Keratinocyte (primary cell): ENCODE data around the gene KAT6B. TPM values are rescaled to one million over a fixed set of nuclear protein-coding genes. Genes with fewer than 3 reads are reported as not detected.

Experiments
- DNase-seq: peaks from one replicate; pipeline ENCODE4 v3.0.0-alpha.2; 2011; ENCODE audit warnings: low read depth, missing footprints, low spot score
- FAIRE-seq: peaks from 2 replicates; lab custom pipeline; 2011; peaks lifted over from hg19 to GRCh38; lab: Jason Lieb, UNC
- H2AFZ ChIP-seq: 2 replicates; pipeline ENCODE4 v1.6.0; 2012; ENCODE audit warnings: low read length, control low read depth, inconsistent platforms; ENCODE audit not compliant: control insufficient read depth
- H3K27ac ChIP-seq: 2 replicates; pipeline ENCODE4 v1.5.1; 2011; ENCODE audit warnings: low read length; ENCODE audit not compliant: control insufficient read depth, insufficient read depth
- H3K27me3 ChIP-seq: 3 replicates; pipeline ENCODE4 v1.6.0; 2011; ENCODE audit warnings: low read length; ENCODE audit not compliant: control insufficient read depth, insufficient read depth; ENCODE audit errors: extremely low read depth
- H3K36me3 ChIP-seq, 2 experiments: 2 replicates in 1 of 2; 3 replicates in 1 of 2; pipeline ENCODE4 v1.5.1; 2011; ENCODE audit warnings: low read length in 2 of 2, mild to moderate bottlenecking in 1 of 2; ENCODE audit not compliant: control insufficient read depth in 2 of 2, insufficient read depth in 2 of 2; ENCODE audit errors: extremely low read depth in 1 of 2
- H3K4me1 ChIP-seq: 3 replicates; pipeline ENCODE4 v1.5.1; 2011; ENCODE audit warnings: low read length; ENCODE audit not compliant: control insufficient read depth, insufficient read depth; ENCODE audit errors: extremely low read depth
- H3K4me2 ChIP-seq: 3 replicates; pipeline ENCODE4 v1.6.0; 2011; ENCODE audit warnings: low read depth, low read length; ENCODE audit not compliant: control insufficient read depth, insufficient read depth; ENCODE audit errors: extremely low read depth
- H3K4me3 ChIP-seq, 3 experiments: fragments of 200-600 bp in 1 of 3; sonication (generic) in 1 of 3; 2 replicates in 2 of 3; 3 replicates in 1 of 3; pipeline ENCODE4 v1.5.1; 2011 to 2016; ENCODE audit warnings: low read length in 3 of 3, mild to moderate bottlenecking in 3 of 3, control low read depth in 2 of 3, inconsistent platforms in 1 of 3, low read depth in 1 of 3, mixed read lengths in 1 of 3, mixed run types in 1 of 3, moderate library complexity in 1 of 3; ENCODE audit not compliant: control insufficient read depth in 2 of 3, insufficient read depth in 2 of 3; ENCODE audit errors: extremely low read depth in 1 of 3
- H3K79me2 ChIP-seq: 2 replicates; pipeline ENCODE4 v1.6.0; 2012; ENCODE audit warnings: low read length; ENCODE audit not compliant: control insufficient read depth, insufficient read depth
- H3K9ac ChIP-seq: 3 replicates; pipeline ENCODE4 v1.6.0; 2011; ENCODE audit warnings: low read length; ENCODE audit not compliant: control insufficient read depth, insufficient read depth; ENCODE audit errors: extremely low read depth
- H3K9me1 ChIP-seq: 3 replicates; pipeline ENCODE4 v1.6.0; 2011; ENCODE audit warnings: low read length; ENCODE audit not compliant: control insufficient read depth, insufficient read depth; ENCODE audit errors: extremely low read depth
- H3K9me3 ChIP-seq: 2 replicates; pipeline ENCODE4 v1.5.1; 2012; ENCODE audit warnings: low read depth, low read length; ENCODE audit not compliant: control insufficient read depth
- H4K20me1 ChIP-seq: 3 replicates; pipeline ENCODE4 v1.6.0; 2011; ENCODE audit warnings: low read length; ENCODE audit not compliant: control insufficient read depth, insufficient read depth; ENCODE audit errors: extremely low read depth
- CTCF ChIP-seq, 3 experiments: IDR thresholded peaks in 1 of 3; conservative IDR thresholded peaks in 1 of 3; optimal IDR thresholded peaks in 1 of 3; 2 replicates in 2 of 3; 3 replicates in 1 of 3; pipeline versions ENCODE3 to v1.5.1; 2011; ENCODE audit warnings: low read length in 3 of 3, mild to moderate bottlenecking in 3 of 3, moderate library complexity in 2 of 3, control low read depth in 1 of 3, inconsistent platforms in 1 of 3; ENCODE audit not compliant: insufficient read depth in 2 of 3; ENCODE audit errors: extremely low read depth in 1 of 3
- EZH2 ChIP-seq: IDR thresholded peaks from one replicate; pipeline ENCODE4 v1.6.1; 2012; ENCODE audit warnings: inconsistent platforms, mild to moderate bottlenecking, low read length, moderate library complexity
- dilution Hi-C: fragments of 300-500 bp; cut with MboI; formaldehyde crosslinking; loops from one replicate; pipeline ENCODE4 v1.7.0; 2020; ENCODE audit warnings: low sequenced_read_pairs; ENCODE audit not compliant: extremely low pct_ligation_motif_present
- polyA plus RNA-seq, 5 experiments: library from polyadenylated mRNA; depleted of rRNA in 3 of 5; stranded (reverse) in 3 of 5; stranded (forward) in 1 of 5; unstranded in 1 of 5; fragments of >200 nt; gene quantifications; 1 replicate in 1 of 5; 2 replicates in 3 of 5; 3 replicates in 1 of 5; pipeline versions ENCODE4 v1.2.1 to v1.2.3, GENCODE V29; 2011 to 2012; ENCODE audit warnings: missing spikeins in 2 of 5, low read depth in 1 of 5, low replicate concordance in 1 of 5

The KAT6B gene
- polyA plus RNA-seq, 1 donor (not counting 4 experiments of a cell fraction or from before 2014, with no cell fraction given), result 2.9 TPM

- H3K9ac ChIP-seq, result no peak overlapping the region
- H3K27me3 ChIP-seq, result no peaks in the 10 kb centered on the region
- no peak overlapping the region for H2AFZ ChIP-seq
- no peak overlapping the region for H3K27ac ChIP-seq
- TF ChIP-seq EZH2 (no peak), CTCF (optimal IDR thresholded peaks at IDR 0.05 in 1 of 3, IDR thresholded peaks at IDR 0.05 in 1 of 3, conservative IDR thresholded peaks at IDR 0.05 in 1 of 3; ENCODE audit: extremely low read depth in 1 of 3, insufficient read depth in 2 of 3, low read length in 3 of 3) (no peak)
- H3K79me2 ChIP-seq, result no peaks in the 10 kb centered on the region
- no peaks in the 10 kb centered on the region for H3K4me1 ChIP-seq
- dilution Hi-C loops, result no loop called here
- no peak overlapping the region for H3K4me3 ChIP-seq
- H4K20me1 ChIP-seq, result no peaks in the 10 kb centered on the region
- H3K36me3 ChIP-seq, result no peaks in the 10 kb centered on the region
- no peak overlapping the region for H3K4me2 ChIP-seq
- no peak for DNase-seq
- H3K9me3 ChIP-seq, result no peaks in the 10 kb centered on the region
- FAIRE-seq, result no peak
- H3K9me1 ChIP-seq, result no peaks in the 10 kb centered on the region
These were observed 209.7 kb downstream of the KAT6B start for GRCh38 chr10:75035975-75036708.

- no peak for FAIRE-seq
- no peak for TF ChIP-seq EZH2
- TF ChIP-seq CTCF (optimal IDR thresholded peaks at IDR 0.05 in 1 of 3, IDR thresholded peaks at IDR 0.05 in 1 of 3, conservative IDR thresholded peaks at IDR 0.05 in 1 of 3; ENCODE audit: extremely low read depth in 1 of 3, insufficient read depth in 2 of 3, low read length in 3 of 3), result no peak
- dilution Hi-C loops, result no loop called here
- Histone ChIP-seq H2AFZ (no peak overlapping the region), H3K9ac (no peak overlapping the region), H3K27ac (no peak overlapping the region), H3K4me1 (no peaks in the 10 kb centered on the region), H3K27me3 (no peaks in the 10 kb centered on the region), H3K4me2 (no peak overlapping the region), H4K20me1 (no peaks in the 10 kb centered on the region), H3K9me3 (no peaks in the 10 kb centered on the region), H3K4me3 (no peak overlapping the region), H3K36me3 (no peaks in the 10 kb centered on the region), H3K79me2 (no peaks in the 10 kb centered on the region), H3K9me1 (no peaks in the 10 kb centered on the region)
- no peak for DNase-seq
These were observed 211.1 kb downstream of the KAT6B start for GRCh38 chr10:75037171-75038153.
